Hepatocyte (in vitro differentiated cells): ENCODE data around the gene ERCC6L.

Experiments
- CTCF ChIP-seq: fragments of 200-600 bp; sonication (generic); IDR thresholded peaks from 2 replicates; pipeline ENCODE4 v1.5.1; 2016; ENCODE audit warnings: antibody characterized with exemption, mild to moderate bottlenecking; ENCODE audit not compliant: poor library complexity
- EZH2 ChIP-seq: fragments of 200-600 bp; sonication (generic); IDR thresholded peaks from 2 replicates; pipeline ENCODE4 v1.6.1; 2016; ENCODE audit warnings: antibody characterized with exemption, mild to moderate bottlenecking, borderline replicate concordance
- EZH2phosphoT487 ChIP-seq: fragments of 200-600 bp; sonication (generic); IDR thresholded peaks from one replicate; pipeline ENCODE4 v1.6.1; 2018; ENCODE audit warnings: antibody characterized with exemption, mild to moderate bottlenecking, low read depth, moderate library complexity; ENCODE audit not compliant: unreplicated experiment, severe bottlenecking

GRCh38 chrX:72260448-72260847 lies 21.6 kb upstream of the ERCC6L start:
- TF ChIP-seq CTCF (no peak), EZH2 (no peak), EZH2phosphoT487 (no peak)
